NCI-H2227 (cell line): ENCODE results near the gene FBXO2.

Experiments
- DNase-seq: peaks from one replicate; lab custom pipeline; 2025; ENCODE audit not compliant: unreplicated experiment; lab: John Stamatoyannopoulos, UW

Gene FBXO2

DNA sequence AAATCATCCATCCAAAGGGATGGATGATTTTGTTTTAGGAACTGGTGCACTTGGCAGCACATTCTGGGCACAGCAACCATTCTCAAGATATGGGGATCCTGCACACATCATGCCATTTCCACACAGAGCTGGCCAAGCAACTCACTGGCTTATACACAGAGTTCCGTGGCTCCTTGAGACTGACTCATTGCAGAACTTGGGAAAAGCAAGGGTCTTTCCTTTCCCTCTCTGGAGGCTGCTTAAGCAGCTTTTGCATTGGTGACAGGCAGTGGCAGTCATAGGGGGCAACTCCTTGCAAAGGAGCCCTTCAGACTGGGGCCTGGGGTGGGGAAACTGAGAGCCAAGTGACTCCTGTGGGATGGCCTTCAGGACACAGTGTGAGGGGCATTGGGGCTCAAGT is 28.6 kb upstream of the FBXO2 start:
- DNase-seq = no peak

DNA sequence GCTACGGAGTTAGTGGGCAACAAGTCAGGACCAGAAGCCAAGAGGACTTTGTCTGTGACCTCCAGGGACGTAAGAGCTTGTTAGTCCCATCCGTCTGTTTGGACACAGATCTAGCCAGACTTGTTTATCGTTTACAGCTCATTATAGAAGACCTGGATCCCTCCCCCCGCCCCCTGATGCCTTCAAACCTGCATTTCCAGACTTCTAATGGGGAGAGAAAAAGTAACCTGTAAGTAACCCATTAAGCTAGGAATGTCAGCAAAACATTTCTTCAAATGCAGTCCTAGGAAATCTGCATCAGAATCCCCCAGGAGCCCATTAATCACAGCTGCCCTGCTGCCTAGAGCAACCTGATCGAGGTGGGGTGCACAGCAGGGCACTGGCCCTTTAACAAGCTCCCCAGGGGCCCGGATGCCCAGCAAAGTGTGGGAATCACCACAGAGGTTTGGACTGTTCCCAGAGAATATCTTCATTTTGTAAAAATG is 28.1 kb upstream of the FBXO2 start:
- DNase-seq = no peak

DNA sequence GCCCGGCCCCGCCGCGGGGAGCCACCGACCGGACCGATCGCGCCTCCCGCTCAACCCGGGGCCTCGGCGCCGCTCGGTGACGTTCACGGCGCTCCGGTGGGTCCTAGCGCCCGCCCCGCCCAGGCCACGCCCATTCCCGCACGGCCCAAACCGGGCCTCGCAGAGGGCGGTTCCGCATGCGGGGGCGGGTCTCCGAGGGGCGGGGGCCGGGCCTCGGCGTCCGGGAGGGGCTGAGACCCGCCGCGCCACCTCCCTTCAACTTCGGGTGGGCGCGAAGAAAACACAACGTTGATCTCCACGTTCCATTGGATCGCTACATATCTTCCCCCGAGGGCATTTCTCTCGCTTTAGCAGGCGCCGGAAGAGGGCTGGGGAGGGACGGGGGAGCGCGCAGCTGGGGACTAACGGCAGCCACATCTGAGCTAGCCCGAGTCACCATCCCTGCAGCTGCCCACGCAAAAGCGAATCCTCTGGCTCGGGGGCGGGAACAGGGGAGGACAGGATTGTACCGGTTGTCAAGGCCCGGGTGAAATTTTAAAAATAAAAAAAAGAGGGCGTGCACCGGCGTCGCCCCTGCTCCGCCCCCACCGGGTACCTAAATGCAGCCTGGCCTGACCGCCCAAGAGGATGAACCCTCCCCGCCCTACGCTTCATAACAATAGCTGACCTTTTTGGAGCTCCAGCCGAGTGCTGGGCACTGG is 27.0 kb upstream of the FBXO2 start, which contains the start of gene MAD2L2:
Gene MAD2L2 (minus strand): TSS at position 78 of the 701 bp plus-strand sequence. CDS start 547 bp downstream, outside the sequence.
- DNase-seq = peak; percentile 95

DNA sequence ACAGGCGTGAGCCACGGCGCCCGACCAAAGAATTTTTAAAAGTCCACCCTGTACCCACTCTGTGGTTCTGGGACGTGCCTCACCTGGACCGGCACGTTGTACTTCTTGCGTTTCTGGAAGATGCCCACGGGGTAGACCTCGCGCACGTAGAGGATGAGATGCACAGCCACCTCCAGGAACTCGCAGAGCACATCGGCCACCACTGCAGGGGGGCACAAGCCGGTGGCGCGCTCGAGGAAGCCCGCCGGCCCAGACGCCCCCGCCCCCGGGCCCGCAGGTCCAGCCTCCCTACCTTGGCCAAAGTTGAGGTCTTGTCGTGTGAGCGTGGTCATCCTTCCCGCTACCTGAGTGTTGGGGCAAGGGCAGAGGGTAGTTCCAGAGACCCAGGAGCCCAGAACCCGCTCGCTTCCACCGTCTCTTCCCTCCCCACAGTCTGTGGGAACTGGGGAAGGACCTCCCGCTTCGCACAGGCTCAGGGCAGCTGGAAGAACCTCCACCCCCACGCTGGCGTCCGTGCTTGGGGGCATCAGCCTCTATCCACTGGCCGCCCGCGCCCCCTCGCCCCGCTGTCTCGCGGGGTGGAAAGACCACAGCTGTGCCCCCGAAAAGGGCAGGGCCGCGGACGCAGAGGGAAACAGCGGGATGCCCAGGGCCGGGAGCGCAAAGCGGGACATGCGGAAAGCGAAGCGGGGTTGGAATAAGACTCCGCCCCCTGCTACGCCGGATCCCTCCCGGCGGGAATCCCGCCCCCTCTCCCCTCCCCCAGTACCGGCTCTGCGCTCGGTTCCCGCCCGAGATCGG is 26.2 kb upstream of the FBXO2 start:
- no peak for DNase-seq

DNA sequence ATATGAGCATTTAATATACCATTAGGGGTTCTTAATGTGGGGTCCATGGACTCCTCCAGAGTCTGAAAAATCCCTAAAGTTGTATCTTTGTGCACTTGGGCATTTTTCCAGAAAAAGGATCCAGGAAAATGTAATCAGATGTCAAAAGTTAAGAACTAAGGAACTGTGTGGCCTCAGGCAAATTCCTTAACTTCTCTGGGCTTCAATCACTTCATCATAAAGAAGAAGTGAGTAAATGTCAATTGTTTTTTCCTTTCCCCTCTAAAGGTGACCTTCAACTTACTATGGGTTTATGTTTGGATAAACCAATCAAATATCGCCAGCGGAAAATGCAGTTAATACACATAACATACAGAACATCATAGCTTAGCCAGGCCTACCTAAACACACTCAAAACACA is 24.2 kb upstream of the FBXO2 start:
- DNase-seq = no peak

DNA sequence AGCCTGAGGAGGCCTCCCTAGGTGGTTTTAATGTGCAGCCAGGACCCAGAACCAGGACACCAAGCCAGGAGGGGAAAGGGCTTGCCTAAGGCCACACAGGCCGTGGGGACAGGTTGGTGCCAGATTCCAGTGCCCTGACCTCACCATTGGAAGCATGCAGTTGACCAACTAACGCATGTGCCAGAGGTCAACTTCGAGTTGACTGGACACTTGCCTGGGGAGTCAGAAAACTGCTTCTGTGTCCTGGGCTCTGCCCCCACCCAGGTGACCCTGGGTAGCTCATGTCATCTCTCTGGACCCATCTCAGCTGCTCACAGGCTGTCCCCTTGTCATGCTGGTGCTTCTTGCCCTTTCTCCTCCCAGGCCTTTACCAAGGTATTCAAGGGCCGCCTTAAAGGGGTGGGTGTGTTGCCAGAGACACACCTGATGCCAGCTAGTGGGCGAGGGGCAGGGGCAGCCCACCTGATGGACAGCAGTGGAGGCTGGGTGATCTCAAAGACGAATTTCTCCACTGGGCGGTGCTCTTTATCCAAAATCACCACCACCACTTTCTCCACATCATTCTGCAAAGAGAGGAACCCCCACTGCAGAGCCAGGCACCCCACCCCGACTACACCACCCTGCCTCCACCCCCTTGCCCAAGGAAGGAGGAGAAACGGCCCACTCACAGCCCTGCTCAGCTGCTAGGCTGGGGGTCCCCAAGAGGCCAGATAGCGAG is 22.3 kb upstream of the FBXO2 start:
- DNase-seq = no peak

DNA sequence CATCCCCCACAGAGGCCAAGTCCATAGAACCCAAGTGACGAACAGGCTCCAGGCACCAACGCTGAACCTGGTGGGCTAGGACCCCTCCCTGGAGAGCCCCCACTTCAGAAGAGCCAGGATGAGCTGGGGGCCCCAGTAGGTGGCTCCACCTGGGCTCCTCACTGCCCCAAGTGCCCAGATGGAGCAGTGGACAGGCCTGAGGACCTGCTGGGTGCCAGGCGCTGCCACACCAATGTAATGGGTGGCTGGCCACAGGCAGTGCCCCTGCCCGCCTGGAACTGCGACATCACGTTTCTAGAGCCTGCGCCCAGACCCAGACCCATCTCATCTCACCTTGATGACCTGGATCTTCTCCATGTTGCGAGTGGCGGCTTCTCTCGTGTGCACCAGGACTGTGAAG is 21.1 kb upstream of the FBXO2 start:
- no peak for DNase-seq

DNA sequence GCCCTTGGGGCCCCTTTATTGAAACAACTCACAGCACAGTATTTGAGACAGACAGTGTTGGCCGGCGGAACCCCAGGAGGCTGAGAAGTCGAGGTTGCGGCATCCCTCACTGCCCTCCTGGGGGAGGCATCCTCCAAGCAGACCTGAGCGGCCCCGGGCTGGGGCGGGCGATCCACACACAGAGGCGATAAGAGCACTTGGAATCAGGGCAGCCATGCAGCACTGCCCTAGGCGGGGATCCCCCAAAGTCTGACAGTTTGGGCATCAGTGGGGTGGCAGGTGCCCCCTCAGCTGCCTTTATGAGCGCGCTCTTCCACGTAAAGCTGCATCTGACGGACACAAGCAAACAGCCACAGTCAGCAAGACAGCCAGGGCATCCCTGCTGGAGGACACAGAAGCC is 20.3 kb upstream of the FBXO2 start:
- no peak for DNase-seq

DNA sequence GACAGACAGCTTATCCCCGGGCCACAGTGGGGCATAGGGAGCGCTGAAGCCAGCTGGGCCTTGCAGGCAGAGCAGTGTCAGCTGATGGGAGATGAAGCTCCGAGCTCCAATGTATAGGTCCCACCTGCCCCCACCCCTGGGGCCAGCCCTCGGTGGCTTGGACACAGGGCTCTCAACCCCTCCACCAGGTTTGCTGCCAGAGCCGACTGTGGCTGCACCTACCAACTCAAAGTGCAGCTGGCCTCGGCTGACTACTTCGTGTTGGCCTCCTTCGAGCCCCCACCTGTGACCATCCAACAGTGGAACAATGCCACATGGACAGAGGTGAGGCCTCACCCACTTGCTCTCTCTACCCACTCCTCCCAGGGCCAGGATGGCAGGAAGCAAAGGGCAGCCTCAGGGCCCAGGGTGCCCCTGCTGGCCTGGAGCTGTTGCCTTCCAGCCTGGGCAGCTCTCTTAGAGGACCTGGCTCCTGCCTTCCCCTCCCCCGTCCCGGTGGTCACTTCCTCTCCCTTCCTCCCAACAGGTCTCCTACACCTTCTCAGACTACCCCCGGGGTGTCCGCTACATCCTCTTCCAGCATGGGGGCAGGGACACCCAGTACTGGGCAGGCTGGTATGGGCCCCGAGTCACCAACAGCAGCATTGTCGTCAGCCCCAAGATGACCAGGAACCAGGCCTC is 19.0 kb upstream of the FBXO2 start:
- DNase-seq = no peak

DNA sequence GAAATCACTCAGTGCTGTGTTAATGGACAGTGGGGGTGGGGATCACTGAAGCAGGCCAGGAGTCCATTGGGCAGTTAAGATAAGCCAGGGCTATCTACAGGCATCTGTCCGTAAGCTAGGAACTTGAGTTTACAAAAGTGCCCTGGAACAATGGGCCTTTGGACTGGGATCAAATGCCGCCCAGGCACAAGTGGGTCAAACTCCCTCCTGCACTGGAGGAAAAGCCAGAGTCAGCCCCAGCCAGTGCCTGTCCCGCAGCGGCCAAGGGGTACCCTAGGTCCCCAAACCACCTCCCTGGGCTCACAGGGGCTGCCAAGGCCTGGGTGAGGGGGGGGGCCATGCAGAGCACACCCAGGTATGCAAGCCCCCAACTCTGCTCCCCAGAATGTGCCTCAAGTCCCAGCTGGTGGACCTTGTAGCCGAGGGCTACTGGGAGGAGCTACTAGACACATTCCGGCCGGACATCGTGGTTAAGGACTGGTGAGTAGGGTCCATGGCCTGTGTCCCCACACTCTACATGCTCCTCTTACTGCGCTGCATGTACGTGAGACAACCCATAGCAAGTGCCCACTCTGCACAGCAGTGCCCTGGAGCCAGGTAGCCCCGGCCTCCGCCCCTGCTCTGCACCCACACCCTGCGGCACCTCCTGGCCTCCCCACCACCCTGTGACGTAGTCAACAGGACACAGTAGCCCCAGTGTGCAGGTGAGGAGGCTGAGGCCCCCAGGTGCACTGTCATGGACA is 17.5 kb upstream of the FBXO2 start:
- no peak for DNase-seq

DNA sequence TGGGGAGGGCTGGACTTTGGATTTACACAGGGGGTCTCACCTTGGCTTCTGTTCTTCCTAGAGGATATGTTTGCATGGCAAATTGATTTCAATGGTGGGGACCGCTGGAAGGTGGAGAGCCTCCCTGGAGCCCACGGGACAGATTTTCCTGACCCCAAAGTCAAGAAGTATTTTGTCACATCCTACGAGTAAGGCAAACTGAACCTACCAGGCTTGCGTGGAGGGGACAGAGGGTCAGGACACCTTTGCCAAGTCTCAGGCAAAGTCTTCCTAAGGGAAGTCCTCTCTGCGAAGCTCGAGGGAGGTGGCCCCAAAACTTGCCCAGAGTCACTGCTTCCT is 16.9 kb upstream of the FBXO2 start:
- no peak for DNase-seq

DNA sequence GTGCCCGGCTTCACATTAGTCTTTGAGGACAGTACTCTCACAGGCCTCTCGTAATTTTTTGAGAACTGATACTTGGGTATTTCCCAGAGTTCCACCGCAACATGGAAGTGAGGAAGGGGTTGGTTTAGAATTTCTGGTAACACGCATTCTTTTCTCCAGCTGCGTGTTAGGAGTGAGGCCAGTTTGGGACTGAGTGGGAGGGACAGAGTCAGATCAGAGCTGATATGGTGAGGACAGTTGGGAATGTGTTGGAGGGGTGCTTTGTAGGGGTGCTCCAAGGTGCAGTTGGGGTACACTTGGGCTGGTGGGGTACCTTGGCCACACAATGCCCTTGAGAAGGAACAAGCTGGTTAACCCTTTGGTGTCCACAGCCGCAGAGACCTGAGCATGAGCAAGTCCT is 16.5 kb upstream of the FBXO2 start:
- no peak for DNase-seq

DNA sequence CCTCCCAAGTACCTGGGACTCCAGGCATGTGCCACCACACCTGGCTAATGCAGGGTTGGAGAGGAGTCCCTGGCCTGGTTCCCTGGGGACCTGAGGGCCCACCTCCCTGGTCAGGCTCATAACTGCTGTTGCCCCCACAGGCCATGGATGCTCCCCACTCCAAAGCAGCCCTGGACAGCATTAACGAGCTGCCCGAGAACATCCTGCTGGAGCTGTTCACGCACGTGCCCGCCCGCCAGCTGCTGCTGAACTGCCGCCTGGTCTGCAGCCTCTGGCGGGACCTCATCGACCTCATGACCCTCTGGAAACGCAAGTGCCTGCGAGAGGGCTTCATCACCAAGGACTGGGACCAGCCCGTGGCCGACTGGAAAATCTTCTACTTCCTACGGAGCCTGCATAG is 14.3 kb upstream of the FBXO2 start:
- DNase-seq = no peak

DNA sequence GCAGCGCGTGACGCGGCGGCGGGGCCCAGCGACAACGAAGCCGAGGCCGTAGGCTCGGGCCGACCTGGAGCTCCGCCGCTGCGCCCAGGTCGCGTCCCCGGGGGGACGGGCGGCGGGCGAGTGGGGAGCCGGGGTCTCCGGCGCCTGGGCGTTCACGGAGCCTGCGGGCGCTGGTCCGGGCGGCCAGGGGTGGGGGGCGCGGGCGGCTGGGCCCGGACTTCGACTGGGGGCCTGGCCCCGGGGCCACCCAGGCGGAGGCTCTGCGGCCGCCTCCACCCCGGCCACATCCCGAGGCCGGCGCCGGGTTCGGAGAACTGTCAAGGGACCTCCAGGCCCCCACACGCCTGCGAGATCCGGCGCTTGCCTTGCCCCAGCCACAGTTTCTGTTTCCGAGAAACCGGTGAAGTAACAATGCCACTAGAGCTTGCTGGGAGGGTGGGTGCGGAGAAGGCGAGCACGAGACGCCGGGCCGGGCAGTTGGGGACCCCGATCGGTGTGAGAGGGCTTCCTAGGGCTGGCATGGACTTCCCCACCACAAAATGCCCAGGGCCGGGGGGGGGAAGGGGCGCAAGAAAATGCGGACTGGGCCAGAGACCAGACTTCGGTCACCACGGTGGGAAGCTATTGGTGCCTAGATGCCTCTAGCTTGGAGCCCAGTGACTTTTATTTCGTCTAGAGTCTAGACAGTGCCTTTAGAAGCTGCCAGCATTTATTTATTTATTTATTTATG is 10.3 kb upstream of the FBXO2 start:
- DNase-seq = no peak

DNA sequence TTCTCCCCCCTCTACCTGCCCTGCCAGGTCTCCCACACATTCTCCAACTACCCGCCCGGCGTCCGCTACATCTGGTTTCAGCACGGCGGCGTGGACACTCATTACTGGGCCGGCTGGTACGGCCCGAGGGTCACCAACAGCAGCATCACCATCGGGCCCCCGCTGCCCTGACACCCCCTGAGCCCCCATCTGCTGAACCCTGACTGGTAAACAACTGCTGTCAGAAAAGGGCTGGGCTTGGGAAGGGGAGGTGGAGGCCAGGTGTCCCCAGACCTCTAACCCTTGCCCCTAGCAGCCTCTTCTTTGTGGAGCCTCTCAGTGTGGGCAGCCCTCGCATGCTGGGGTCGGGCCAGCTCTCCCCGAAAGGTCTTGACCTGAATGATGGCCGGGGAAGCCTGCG is 6.9 kb upstream of the FBXO2 start:
- DNase-seq = no peak

DNA sequence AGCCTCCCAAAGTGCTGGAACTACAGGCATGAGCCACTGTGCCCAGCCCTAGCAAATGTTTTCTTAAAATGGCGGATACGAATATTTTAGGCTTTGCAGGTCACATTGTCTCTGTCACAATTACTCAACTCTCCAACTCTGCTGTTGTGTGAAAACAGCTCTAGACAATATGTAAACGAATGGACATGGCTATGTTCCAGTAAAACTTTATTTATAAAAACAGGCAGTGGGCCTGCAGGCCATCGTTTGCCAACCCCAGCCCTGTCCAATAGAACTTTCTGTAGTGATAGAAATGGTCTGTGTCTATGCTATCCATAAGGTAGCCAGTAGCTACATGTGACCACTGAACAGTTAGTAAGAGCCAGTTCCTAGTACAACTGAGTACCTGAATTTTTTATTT is 5.5 kb upstream of the FBXO2 start:
- no peak for DNase-seq

DNA sequence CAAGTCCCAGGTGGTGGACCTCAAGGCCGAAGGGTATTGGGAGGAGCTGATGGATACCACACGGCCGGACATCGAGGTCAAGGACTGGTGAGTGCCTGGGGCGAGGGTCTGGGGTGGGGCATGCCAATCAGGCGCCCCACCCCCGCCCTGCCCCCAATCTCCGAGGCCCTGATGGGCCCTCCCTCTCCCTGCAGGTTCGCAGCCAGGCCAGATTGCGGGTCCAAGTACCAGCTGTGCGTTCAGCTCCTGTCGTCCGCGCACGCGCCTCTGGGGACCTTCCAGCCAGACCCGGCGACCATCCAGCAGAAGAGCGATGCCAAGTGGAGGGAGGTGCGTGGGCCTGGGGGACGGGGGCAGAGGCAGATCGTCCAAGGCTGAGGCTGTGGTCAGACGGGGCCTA is 4.3 kb upstream of the FBXO2 start:
- no peak for DNase-seq

DNA sequence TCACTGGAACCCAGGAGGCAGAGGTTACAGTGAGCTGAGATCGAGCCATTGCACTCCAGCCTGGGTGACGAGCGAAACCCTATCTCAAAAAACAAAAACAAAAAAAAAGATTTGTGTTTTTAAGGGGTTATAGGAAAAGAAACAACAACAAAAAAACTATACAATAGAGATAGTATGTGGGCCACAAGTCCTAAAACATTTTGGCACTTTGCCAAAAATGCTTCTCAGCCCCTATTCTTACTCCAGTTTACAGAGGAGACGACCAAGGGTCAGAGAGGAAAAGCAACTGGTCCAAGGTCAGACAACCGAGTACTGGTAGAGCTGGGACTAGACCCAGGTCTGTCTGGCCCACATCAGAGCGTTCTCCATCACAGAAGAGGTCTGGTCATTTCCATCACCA is 3.4 kb upstream of the FBXO2 start:
- no peak for DNase-seq

DNA sequence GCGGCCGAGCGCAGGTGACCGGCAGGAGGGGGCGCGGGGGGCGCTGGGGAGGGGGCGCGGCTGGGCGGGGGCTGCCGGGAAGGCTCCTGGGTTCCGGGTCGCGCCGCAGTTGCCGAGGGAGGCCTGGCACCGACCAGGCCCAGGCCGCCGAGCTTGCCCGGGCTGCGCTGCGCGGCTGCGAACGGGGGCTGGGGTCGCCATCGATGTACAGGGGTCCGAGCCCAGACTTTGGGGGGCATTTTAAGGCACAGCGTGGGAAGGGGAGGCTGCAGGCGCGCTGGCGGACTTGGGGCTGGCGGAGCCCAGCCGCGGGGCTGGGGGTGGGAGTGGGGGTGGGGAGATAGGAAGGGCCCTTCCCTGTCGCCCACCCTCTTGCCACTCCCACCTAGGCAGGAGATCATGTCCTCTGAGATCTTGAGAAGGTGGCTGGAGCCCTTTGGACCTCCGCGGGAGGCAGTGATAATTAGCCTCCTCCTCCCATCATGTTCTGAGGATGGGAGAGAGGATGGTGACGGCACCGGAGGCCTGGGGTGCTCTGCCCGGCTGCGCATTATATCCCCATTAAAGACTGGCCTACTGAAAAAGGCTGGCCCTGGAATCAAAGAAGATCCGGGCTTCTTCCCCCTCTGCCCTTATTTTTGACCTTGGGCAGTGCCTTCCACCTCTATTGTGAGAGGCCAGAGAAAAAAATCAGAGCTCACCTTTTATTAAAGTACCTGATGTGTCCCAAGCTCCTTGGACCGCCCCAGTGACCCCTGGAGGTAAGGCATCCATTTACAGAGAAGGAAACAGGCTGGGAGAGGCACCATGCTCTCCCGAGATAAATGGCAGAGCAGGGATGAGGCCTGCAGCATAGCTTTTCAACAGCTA is 945 bp upstream of the FBXO2 start:
- no peak for DNase-seq
